Psoas muscle (tissue), 8 donors: ENCODE measurements around the gene CYRIA. TPM values are rescaled to one million over a fixed set of nuclear protein-coding genes. Genes with fewer than 3 reads are reported as not detected.

Experiments
- ATAC-seq, 4 donors: fragments of 200-7000 bp; cut with Tn5 transposase; one replicate each; pipeline ENCODE4 v1.9.1; 2020; ENCODE audit warnings: moderate library complexity in 3 of 4, mild to moderate bottlenecking in 2 of 4
- DNase-seq, 2 donors: peaks; one replicate each; pipeline ENCODE4 v3.0.0-alpha.2; 2020
- H3K27ac ChIP-seq: fragments of 200-600 bp; one replicate; pipeline ENCODE4 v1.8.0; 2022
- H3K27me3 ChIP-seq, 3 donors: fragments of 200-600 bp in 1 of 3; one replicate each; pipeline versions ENCODE4 v1.6.1 to v1.8.0; 2013 to 2022; ENCODE audit warnings: low read length in 2 of 3, mild to moderate bottlenecking in 2 of 3, moderate library complexity in 1 of 3; ENCODE audit not compliant: insufficient read depth in 3 of 3
- H3K36me3 ChIP-seq, 2 donors: fragments of 200-600 bp in 1 of 2; one replicate each; pipeline versions ENCODE4 v1.6.1 to v1.8.0; 2013 to 2022; ENCODE audit warnings: low read depth in 1 of 2, mild to moderate bottlenecking in 1 of 2, moderate library complexity in 1 of 2; ENCODE audit not compliant: insufficient read depth in 1 of 2
- H3K4me1 ChIP-seq: fragments of 200-600 bp; one replicate; pipeline ENCODE4 v1.8.0; 2022
- H3K4me3 ChIP-seq: fragments of 200-600 bp; one replicate; pipeline ENCODE4 v1.8.0; 2022; ENCODE audit warnings: mild to moderate bottlenecking
- H3K9me3 ChIP-seq: fragments of 200-600 bp; one replicate; pipeline ENCODE4 v1.8.0; 2022
- CTCF ChIP-seq: fragments of 200-600 bp; IDR thresholded peaks from one replicate; pipeline ENCODE4 v1.8.0; 2022; ENCODE audit warnings: antibody characterized with exemption
- WGBS, 3 donors: extraction: QIAGEN DNeasy Blood & Tissue Kit; methylation state at CpG; one replicate each; pipeline versions ENCODE4 v1.1.6 to v1.1.7; 2013; 5-methylcytosine and 5-hydroxymethylcytosine counted together
- intact Hi-C, 2 donors: fragments of 100-400 bp; cut with DNase I; formaldehyde crosslinking; loops; one replicate each; pipeline versions ENCODE4 v1.11.0 to v1.14.2; 2022
- polyA plus RNA-seq, 3 donors: library from polyadenylated mRNA; stranded (reverse); fragments of 200-250 nt; gene quantifications; one replicate each; pipeline ENCODE4 v1.2.3, GENCODE V29; 2013
- total RNA-seq, 4 donors: library from RNA; stranded (reverse); fragmentation: NEBNext Ultra II Directional in 2 of 4; extraction: Animal tissue kit (Norgen Biotek cat#: 25700) in 2 of 4; gene quantifications; one replicate each; pipeline versions ENCODE4 v1.2.1 to v1.2.4, GENCODE V29; 2021 to 2023
- donor health status: healthy with polysubstance abuse.
- donor health status: DM: no; HTN: no; CAD: no; lungs with moderate emphysema.
- donor health status: Bipolar disorder and iron deficiency.
- donor health status: healthy.
- donor health status: DM: yes; HTN: yes; CAD: no.
- donor health status: DM: no; HTN: no; CAD: no.
- donor health status: DM: no; HTN: no; CAD: no.
- donor health status: DM: yes; HTN: yes; CAD: no.

Gene CYRIA
- total and polyA plus RNA-seq, 7 donors, result 3.8 to 16.8 (median 9.5) TPM

DNA sequence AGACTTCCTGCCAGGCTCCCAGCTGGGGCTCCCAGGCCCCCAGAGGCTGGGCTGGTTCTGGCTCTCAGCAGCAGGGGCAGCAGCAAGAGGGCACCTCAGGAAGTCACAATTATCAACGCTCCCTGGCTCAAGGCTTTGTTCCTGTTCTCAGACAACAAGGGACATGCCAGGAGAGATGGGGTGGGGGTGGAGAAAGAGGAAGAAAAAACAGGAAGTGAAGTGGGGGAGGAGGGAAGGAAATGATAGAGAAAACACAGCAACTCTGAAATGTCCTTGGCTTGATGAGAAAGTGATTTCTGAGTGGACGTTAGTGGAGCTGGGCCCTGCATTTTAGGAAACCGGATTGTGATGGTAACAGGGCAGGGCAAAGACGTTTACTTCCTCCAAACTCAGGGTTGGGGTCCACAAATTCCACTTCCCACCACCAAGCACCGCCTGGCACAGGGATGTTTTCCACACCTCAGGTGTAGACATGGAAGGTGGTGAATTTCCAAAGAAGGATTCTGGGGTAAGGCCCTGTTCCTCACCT lies 40.4 kb downstream of the CYRIA start:
- DNase-seq (peak in 1 of 2 donors; percentile 59), ATAC-seq (peak in 2 of 4 donors; percentile 24 to 56)
- H3K4me1 ChIP-seq, result peaks cover 79% of the 10 kb centered on the region
- WGBS, 3 donors, result 44 to 58% (median 51%) methylated on average over 5 of the region's 5 CpGs
- H3K36me3 ChIP-seq, result peaks cover 6 to 11% of the 10 kb centered on the region in 2 donors
- no peak for TF ChIP-seq CTCF
- no peaks in the 10 kb centered on the region for H3K9me3 ChIP-seq
- peak overlapping the region; percentile 54 for H3K27ac ChIP-seq
- H3K27me3 ChIP-seq, result no peaks in the 10 kb centered on the region
- intact Hi-C loops, result no loop called here
- H3K4me3 ChIP-seq, result no peak overlapping the region

GRCh38 chr2:16624436-16624780 lies 41.2 kb downstream of the CYRIA start:
- H3K27ac ChIP-seq, result peak overlapping the region; percentile 26
- H3K4me3 ChIP-seq, result no peak overlapping the region
- no peaks in the 10 kb centered on the region for H3K27me3 ChIP-seq
- no peak for DNase-seq
- intact Hi-C loops, result no loop called here
- H3K9me3 ChIP-seq, result no peaks in the 10 kb centered on the region
- 42 to 67% (median 56%) methylated on average over 1 of the region's 1 CpG for WGBS, 3 donors
- TF ChIP-seq CTCF, result no peak
- H3K36me3 ChIP-seq, result peaks cover 6 to 16% of the 10 kb centered on the region in 2 donors
- H3K4me1 ChIP-seq, result peaks cover 72% of the 10 kb centered on the region
- no peak for ATAC-seq

- Histone ChIP-seq H3K4me1 (peaks cover 70% of the 10 kb centered on the region), H3K27me3 (no peaks in the 10 kb centered on the region), H3K27ac (peak overlapping the region; percentile 61), H3K36me3 (peaks cover 8 to 22% of the 10 kb centered on the region in 2 donors), H3K9me3 (no peaks in the 10 kb centered on the region), H3K4me3 (no peak overlapping the region)
- no peak for TF ChIP-seq CTCF
- intact Hi-C loops, result no loop called here
- no peak for DNase-seq
- WGBS, 3 donors, result 82 to 89% (median 83%) methylated on average over 5 of the region's 5 CpGs
- no peak for ATAC-seq
These were observed 41.8 kb downstream of the CYRIA start for GRCh38 chr2:16623564-16624435.

GRCh38 chr2:16623031-16623430 lies 42.6 kb downstream of the CYRIA start:
- H3K27ac ChIP-seq, result peak overlapping the region; percentile 61
- no peak for TF ChIP-seq CTCF
- no peak overlapping the region for H3K4me3 ChIP-seq
- H3K4me1 ChIP-seq, result peaks cover 63% of the 10 kb centered on the region
- H3K27me3 ChIP-seq, result no peaks in the 10 kb centered on the region
- H3K36me3 ChIP-seq, result peaks cover 8 to 25% of the 10 kb centered on the region in 2 donors
- intact Hi-C loops, result no loop called here
- 89 to 97% (median 92%) methylated on average over 6 of the region's 6 CpGs for WGBS, 3 donors
- no peaks in the 10 kb centered on the region for H3K9me3 ChIP-seq
- no peak for DNase-seq
- peak in 2 of 4 donors; percentile 43 to 54 for ATAC-seq
